Mesodermal cell (in vitro differentiated cells): ENCODE results near the gene NR4A3.

Source experiments
- H3K27ac ChIP-seq: 2 replicates; pipeline ENCODE4 v1.7.0; 2013; ENCODE audit warnings: mild to moderate bottlenecking, low read depth, low read length, moderate library complexity; ENCODE audit not compliant: severe bottlenecking
- H3K36me3 ChIP-seq: 2 replicates; pipeline ENCODE4 v1.7.1; 2013; ENCODE audit warnings: mild to moderate bottlenecking, low read length, moderate library complexity; ENCODE audit not compliant: control insufficient read depth, insufficient read depth
- H3K4me1 ChIP-seq: one replicate; pipeline ENCODE4 v1.7.1; 2013; ENCODE audit warnings: mild to moderate bottlenecking, low read length; ENCODE audit not compliant: insufficient read depth, control insufficient read depth, poor library complexity, severe bottlenecking
- H3K4me3 ChIP-seq: 2 replicates; pipeline ENCODE4 v1.7.0; 2013; ENCODE audit warnings: low read length, control low read depth, mild to moderate bottlenecking; ENCODE audit not compliant: insufficient read depth, poor library complexity, severe bottlenecking; ENCODE audit errors: extremely low read depth
- H3K9me3 ChIP-seq: 2 replicates; pipeline ENCODE4 v1.7.1; 2013; ENCODE audit warnings: mild to moderate bottlenecking, low read length, moderate library complexity; ENCODE audit not compliant: control insufficient read depth
- WGBS, 2 experiments: methylation state at CpG; one replicate each; pipeline ENCODE4 v1.1.5; 2013; ENCODE audit warnings: missing lambda C conversion rate in 2 of 2; ENCODE audit not compliant: insufficient coverage in 2 of 2; 5-methylcytosine and 5-hydroxymethylcytosine counted together

Gene NR4A3

GRCh38 chr9:99814359-99814758, 7.3 kb upstream of the NR4A3 start:
- no peak overlapping the region for H3K4me3 ChIP-seq
- no peaks in the 10 kb centered on the region for H3K9me3 ChIP-seq
- no peak overlapping the region for H3K27ac ChIP-seq
- no CpG with 5 or more reads among the region's 2 CpGs for whole genome bisulfite sequencing, 2 experiments
- H3K36me3 ChIP-seq, result no peaks in the 10 kb centered on the region
- H3K4me1 ChIP-seq, result no peaks in the 10 kb centered on the region

- Histone ChIP-seq H3K9me3 (no peaks in the 10 kb centered on the region), H3K36me3 (no peaks in the 10 kb centered on the region), H3K4me3 (no peak overlapping the region), H3K27ac (no peak overlapping the region), H3K4me1 (no peaks in the 10 kb centered on the region)
- 71% methylated on average over 1 of the region's 3 CpGs; no CpG with 5 or more reads in 1 of the 2 experiments for WGBS, 2 experiments
These were observed 5.3 kb upstream of the NR4A3 start for GRCh38 chr9:99816392-99816791.

- Histone ChIP-seq H3K9me3 (no peaks in the 10 kb centered on the region), H3K27ac (no peak overlapping the region), H3K4me1 (peaks cover under 1% of the 10 kb centered on the region), H3K4me3 (peak overlapping the region; percentile 71), H3K36me3 (no peaks in the 10 kb centered on the region)
- 15 to 16% methylated on average over 3 to 4 of the region's 4 CpGs for WGBS, 2 experiments
These were observed 3.2 kb upstream of the NR4A3 start for GRCh38 chr9:99818500-99818899.

DNA sequence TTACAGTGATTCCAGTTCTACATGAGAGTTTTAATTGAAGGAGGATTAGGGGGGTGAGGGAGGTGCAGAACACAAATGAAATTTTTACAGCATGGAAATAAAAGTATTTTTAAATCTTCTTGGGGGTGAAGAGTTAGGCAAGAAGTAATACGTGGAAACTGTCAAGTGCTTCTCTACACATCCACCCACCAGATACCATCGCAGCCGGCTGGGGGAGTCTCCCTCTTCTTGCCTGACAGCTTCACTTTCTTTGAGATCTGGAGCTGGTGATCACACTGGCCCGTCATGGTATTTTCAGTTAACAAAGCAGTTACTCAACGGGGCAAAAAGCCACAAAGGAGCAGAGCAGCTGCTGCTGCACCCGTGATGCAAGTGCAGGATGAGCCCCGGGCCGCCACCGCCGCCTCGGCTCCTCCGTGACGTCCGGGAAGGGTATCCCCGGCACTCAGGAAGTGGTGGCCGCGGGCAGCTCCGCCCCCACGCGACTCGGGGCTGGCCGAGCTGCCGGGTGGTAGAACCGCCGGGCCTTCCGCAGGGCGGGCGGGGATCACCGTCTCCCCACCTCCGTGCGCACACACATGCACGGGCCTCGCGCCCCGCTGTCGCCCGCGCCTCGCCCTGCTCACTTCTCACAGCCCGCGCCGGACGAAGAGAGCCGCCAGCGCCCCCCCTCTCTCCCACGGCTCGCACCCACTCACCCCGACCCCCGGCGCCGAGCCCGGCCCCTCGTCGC, 2.4 kb upstream of the NR4A3 start:
- no peaks in the 10 kb centered on the region for H3K36me3 ChIP-seq
- WGBS, 2 experiments, result 0% methylated on average over 28 to 31 of the region's 54 CpGs
- H3K4me3 ChIP-seq, result peak overlapping the region; percentile 71

DNA sequence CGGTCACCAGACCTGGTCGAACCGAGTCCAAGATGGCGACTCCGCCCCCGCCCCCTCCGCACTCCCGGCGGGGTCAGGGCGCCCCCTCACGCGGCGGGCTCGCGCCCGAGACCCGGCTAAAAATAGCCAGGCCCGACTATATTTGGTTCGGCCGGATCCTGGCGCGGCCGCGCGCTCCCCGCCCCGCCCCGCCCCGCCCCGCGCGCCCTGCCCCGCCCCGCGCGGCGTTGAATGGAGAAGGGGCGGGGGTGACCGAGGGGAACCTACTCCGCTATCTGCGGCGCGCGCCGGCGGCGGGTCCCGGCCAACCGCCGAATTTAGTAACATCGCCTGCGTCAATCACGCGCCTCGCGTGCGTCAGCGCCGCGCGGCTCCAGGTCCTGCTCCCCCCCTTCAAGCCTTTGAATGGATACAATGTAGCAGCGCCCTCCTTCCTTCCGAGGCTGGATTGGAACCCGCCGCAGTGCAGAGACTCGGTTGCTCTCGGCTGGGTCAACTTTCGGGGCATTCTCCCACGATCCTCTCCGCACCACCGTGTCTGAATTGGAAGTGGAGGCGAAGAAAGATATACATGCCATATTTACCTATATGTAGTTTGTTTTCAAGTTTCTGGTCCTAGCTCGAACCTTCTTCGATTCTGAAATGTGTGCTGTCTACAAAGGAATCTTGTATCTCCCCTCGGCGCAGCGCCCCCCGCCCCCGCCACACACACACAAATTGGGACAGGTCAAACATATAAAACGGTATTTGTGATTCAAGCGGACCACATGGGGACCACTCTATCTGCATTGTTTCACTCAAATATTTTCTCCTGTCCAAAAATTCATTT, 1.6 kb upstream of the NR4A3 start:
- no peaks in the 10 kb centered on the region for H3K9me3 ChIP-seq
- peak overlapping the region; percentile 71 for H3K4me3 ChIP-seq
- WGBS, 2 experiments, result 0% methylated on average over 9 to 44 of the region's 81 CpGs
- H3K4me1 ChIP-seq, result peaks cover 10% of the 10 kb centered on the region
- H3K27ac ChIP-seq, result peak overlapping the region; percentile 97
- H3K36me3 ChIP-seq, result no peaks in the 10 kb centered on the region

More for the DNA sequence above, 2.4 kb upstream of the NR4A3 start:
- H3K27ac ChIP-seq, result peak overlapping the region; percentile 97
- H3K4me1 ChIP-seq, result peaks cover 8% of the 10 kb centered on the region
- no peaks in the 10 kb centered on the region for H3K9me3 ChIP-seq

DNA sequence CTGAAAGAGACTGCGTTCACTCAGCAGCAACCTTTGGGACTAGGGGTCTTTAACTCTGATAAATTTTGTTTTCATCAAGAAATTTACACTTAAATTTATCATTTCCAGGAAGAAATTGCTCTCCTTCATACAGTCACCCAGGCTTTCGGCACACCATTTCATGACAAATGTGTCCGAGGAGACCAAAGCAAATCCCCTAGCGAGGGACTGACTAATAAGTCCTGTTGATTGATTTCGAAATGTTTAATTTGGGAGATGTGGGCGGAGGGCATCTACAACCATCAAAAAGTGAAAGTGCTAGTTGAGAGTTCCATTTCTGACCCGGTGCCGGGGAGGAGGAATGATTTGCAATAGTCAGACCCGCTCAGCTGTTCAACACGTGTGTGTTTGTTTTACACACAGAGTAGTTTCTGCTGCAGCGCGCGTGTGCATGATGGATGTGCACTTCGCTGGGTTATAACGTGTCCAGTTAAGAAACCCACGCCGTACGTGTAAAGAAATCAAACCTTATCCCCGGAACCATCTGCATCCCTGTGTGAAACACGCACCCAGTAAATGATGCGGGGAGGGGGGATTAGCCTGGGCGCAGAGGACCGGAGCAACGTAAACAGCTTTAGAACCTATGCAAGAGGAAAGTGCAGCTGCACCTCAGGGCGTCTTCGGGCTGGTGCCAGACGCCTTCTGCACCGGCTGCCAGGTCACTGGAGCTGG, 845 bp upstream of the NR4A3 start:
- H3K36me3 ChIP-seq, result no peaks in the 10 kb centered on the region
- no peaks in the 10 kb centered on the region for H3K9me3 ChIP-seq
- peaks cover 12% of the 10 kb centered on the region for H3K4me1 ChIP-seq
- 0 to 1% methylated on average over 18 to 19 of the region's 28 CpGs for WGBS, 2 experiments
- H3K27ac ChIP-seq, result peak overlapping the region; percentile 87
- H3K4me3 ChIP-seq, result peak overlapping the region; percentile 71

DNA sequence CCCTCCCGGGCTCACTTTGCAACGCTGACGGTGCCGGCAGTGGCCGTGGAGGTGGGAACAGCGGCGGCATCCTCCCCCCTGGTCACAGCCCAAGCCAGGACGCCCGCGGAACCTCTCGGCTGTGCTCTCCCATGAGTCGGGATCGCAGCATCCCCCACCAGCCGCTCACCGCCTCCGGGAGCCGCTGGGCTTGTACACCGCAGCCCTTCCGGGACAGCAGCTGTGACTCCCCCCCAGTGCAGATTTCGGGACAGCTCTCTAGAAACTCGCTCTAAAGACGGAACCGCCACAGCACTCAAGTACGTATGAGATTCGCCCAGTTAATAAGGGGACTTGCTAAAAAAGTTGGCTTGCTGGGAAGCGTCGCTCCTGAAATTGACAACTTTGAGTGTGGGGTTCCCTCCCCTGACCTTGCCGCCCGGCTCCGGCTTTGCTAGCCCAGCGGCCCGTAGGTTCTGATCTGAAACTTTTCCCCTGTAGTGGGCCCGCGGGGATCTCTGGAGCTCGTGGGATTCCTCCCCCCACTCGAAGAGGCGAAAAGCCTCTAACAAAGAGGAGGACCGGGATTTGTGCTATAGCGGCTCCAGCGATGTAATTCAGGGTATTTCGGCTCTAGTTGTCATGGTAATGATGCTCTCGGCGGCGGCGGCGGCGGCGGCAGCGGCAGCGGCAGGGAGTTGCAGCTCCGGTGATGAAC, 572 bp downstream of the NR4A3 start:
- Histone ChIP-seq H3K4me3 (peak overlapping the region; percentile 71), H3K9me3 (no peaks in the 10 kb centered on the region), H3K36me3 (no peaks in the 10 kb centered on the region), H3K27ac (peak overlapping the region; percentile 87), H3K4me1 (peaks cover 12% of the 10 kb centered on the region)
- WGBS, 2 experiments, result 0% methylated on average over 37 of the region's 51 CpGs

- no peaks in the 10 kb centered on the region for H3K9me3 ChIP-seq
- H3K4me1 ChIP-seq, result peaks cover 12% of the 10 kb centered on the region
- H3K4me3 ChIP-seq, result peak overlapping the region; percentile 71
- no peak overlapping the region for H3K27ac ChIP-seq
- no peaks in the 10 kb centered on the region for H3K36me3 ChIP-seq
- 2% methylated on average over 29 to 40 of the region's 40 CpGs for WGBS, 2 experiments
These were observed 1.3 kb downstream of the NR4A3 start for GRCh38 chr9:99822806-99823591.

DNA sequence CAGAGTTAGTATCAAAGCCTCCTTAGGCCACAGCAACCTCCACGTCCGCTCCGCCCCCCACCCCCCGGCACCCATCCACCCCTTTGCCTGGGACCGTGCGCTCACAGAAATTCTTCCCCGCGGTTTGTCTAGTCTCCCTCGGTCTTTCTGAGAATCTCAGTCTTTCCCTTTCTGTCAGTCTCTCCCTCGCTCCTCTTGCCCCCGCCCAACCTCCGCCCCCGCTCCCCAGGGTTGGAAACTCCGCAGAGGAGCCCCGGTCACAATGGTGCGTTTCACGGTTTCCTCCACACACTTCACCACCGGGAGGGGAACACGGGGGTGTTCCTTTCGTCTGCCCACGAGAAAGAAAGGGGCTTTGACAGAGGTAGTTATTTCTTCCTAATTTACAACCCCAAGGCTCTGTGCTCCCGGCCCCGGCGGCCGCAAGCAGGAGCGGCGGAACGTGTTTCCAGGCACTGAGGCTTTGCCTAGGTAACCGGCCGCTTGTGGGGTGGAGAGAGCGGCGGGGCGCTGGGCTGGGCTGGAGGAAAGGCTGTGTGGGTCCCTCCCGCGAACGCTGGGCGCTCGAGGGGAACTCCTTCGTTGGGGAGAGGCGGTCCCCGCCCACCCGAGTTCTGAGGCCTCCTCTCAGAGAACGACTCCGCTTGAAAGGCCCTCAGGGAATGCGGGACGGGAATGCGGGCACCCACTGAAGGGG, 2.1 kb downstream of the NR4A3 start:
- peaks cover 12% of the 10 kb centered on the region for H3K4me1 ChIP-seq
- no peaks in the 10 kb centered on the region for H3K36me3 ChIP-seq
- H3K4me3 ChIP-seq, result peak overlapping the region; percentile 71
- 1 to 3% methylated on average over 19 to 35 of the region's 47 CpGs for WGBS, 2 experiments
- H3K9me3 ChIP-seq, result no peaks in the 10 kb centered on the region
- no peak overlapping the region for H3K27ac ChIP-seq
